Activated naive CD8-positive, alpha-beta T cell (primary cell): ENCODE measurements around the gene IFNA2.

Experiments
- H3K27ac Mint-ChIP-seq: one replicate; pipeline ENCODE4 v1.8.0; 2021; ENCODE audit warnings: mixed read lengths
- H3K27me3 Mint-ChIP-seq: one replicate; pipeline ENCODE4 v1.8.0; 2021; ENCODE audit warnings: mixed read lengths
- H3K36me3 Mint-ChIP-seq: one replicate; pipeline ENCODE4 v1.8.0; 2021; ENCODE audit warnings: mixed read lengths
- H3K4me1 Mint-ChIP-seq: one replicate; pipeline ENCODE4 v1.8.0; 2021; ENCODE audit warnings: low read depth, mixed read lengths
- H3K4me3 Mint-ChIP-seq: one replicate; pipeline ENCODE4 v1.8.0; 2021; ENCODE audit warnings: mild to moderate bottlenecking, mixed read lengths
- H3K9me3 Mint-ChIP-seq: one replicate; pipeline ENCODE4 v1.8.0; 2021; ENCODE audit warnings: low read depth, mixed read lengths

Gene IFNA2

DNA sequence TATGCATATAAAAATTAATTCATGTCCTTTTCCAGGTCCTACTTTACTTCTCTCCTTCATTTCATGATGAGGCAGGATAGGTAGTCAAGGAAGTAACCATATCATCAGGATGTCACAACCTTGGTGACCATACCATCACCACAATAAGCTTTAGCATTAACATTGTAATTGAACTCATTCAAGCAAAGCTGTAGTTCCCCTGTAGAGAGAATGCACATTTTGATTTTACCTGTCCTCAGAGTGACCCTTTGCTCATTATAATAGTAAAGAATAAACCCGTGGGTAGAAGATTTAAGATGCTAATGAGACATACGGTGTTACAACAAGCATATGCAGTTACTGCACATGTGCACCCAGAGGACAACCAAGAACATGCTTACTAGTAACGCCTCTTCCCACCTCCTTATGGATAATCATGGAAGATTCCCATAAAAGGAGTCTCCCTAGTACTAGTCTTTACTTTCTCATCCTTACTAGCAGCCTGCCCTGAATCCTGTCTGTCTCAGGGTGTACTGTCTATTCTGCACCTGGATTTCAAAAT is 36.7 kb downstream of the IFNA2 start:
- H3K4me3 Mint-ChIP-seq: no peak overlapping the region
- H3K9me3 Mint-ChIP-seq: no peaks in the 10 kb centered on the region
- H3K4me1 Mint-ChIP-seq: no peaks in the 10 kb centered on the region
- H3K27ac Mint-ChIP-seq: no peak overlapping the region
- peaks cover 5% of the 10 kb centered on the region for H3K36me3 Mint-ChIP-seq
- peaks cover 12% of the 10 kb centered on the region for H3K27me3 Mint-ChIP-seq

GRCh38 chr9:21340735-21341134 is 44.5 kb downstream of the IFNA2 start:
- Mint-ChIP-seq H3K4me3 (no peak overlapping the region), H3K4me1 (peaks cover 10% of the 10 kb centered on the region), H3K9me3 (no peaks in the 10 kb centered on the region), H3K36me3 (peaks cover 5% of the 10 kb centered on the region), H3K27ac (no peak overlapping the region), H3K27me3 (peaks cover 5% of the 10 kb centered on the region)

- no peaks in the 10 kb centered on the region for H3K27me3 Mint-ChIP-seq
- H3K4me3 Mint-ChIP-seq: peak overlapping the region; percentile 96
- H3K27ac Mint-ChIP-seq: peak overlapping the region; percentile 83
- peaks cover 17% of the 10 kb centered on the region for H3K36me3 Mint-ChIP-seq
- no peaks in the 10 kb centered on the region for H3K9me3 Mint-ChIP-seq
- H3K4me1 Mint-ChIP-seq: peaks cover 44% of the 10 kb centered on the region
Observed at GRCh38 chr9:21336457-21336856, 48.7 kb downstream of the IFNA2 start.

DNA sequence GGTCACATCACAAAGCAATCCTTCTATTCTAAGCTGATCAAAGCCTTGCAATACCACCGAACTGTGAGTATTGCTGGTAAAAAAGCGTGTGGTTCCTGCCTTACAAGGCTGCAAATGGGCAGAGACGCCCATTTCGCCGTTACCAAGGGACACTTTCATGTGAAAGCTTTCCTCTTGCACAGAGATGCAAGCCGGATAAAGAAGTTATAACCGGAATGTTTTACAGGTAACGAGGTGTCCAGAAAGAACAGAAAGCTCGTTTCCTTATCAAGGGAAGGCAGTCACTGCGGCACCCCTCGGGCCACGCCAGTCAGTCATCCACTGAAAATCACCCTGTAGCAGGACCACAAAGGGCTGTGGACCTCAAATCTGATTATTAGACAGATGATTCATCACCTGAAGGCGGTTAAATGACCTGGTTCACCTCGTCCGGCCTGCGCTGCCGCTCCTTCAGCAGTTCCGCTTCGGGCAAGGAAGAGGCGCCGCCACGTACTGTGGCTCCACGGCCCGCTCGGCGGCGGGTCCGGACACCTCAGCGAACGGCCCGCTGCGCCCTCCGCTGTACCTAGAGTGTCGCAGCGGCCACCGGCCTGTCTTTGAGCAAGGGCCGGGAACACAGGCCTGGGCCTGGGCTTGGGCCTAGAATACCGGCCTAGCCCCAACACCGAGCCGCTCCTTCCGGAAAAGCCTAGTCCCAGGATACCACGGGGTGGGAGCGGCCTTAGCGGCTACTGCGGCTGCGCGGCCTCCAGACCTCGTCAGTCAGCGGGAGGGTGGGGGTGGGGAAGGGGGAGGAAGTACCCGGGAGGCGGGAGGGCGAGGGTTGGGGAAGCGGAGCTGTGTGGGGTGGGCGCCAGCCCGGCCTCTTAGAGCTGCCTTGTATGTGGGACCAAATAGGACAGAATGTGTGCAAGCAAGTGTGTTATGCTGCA is 50.2 kb downstream of the IFNA2 start, which contains the start of gene KLHL9:
Gene KLHL9, minus strand, starts transcription at position 704 of the 932 bp plus-strand sequence. Its CDS starts 545 bp downstream, at position 159.
- Mint-ChIP-seq H3K4me3 (peak within 1 kb of the TSS; percentile 96), H3K4me1 (peaks cover 57% of the 10 kb centered on the region), H3K27me3 (no peaks in the 10 kb centered on the region), H3K27ac (peak within 1 kb of the TSS; percentile 93), H3K9me3 (no peaks in the 10 kb centered on the region), H3K36me3 (peaks cover 17% of the 10 kb centered on the region)
